H1 (cell line): ENCODE measurements around the gene FNDC7. TPM values are rescaled to one million over a fixed set of nuclear protein-coding genes. Genes with fewer than 3 reads are reported as not detected.

Experiments
- CTCF ChIA-PET: fragments of 300-600 bp; sonication (Branson Sonifier 250); formaldehyde crosslinking; loops from one replicate; lab custom pipeline; 2021; ENCODE audit not compliant: partially characterized antibody; lab: Charles Lee
- POLR2A ChIA-PET: fragments of 300-600 bp; sonication (Branson Sonifier 250); formaldehyde crosslinking; loops from one replicate; lab custom pipeline; 2021; ENCODE audit warnings: inconsistent platforms; ENCODE audit not compliant: partially characterized antibody; lab: Charles Lee
- DNase-seq, 2 experiments: peaks; one replicate each; pipeline versions ENCODE4 v3.0.0 to v3.0.0-alpha.2; 2010 to 2022; ENCODE audit warnings: low spot score in 2 of 2, low read depth in 1 of 2, mixed read lengths in 1 of 2
- FAIRE-seq: peaks from 2 replicates; lab custom pipeline; 2011; peaks lifted over from hg19 to GRCh38; lab: Jason Lieb, UNC
- H2AFZ ChIP-seq: 2 replicates; pipeline ENCODE4 v1.8.1; 2012; ENCODE audit warnings: low read length, inconsistent platforms
- H2AK5ac ChIP-seq: 2 replicates; pipeline ENCODE4 v1.6.1; 2013; ENCODE audit warnings: low read depth, low read length
- H2BK120ac ChIP-seq: replicated peaks from 2 replicates; pipeline ENCODE3; 2013; ENCODE audit warnings: low read depth, low read length, inconsistent platforms
- H2BK12ac ChIP-seq: 2 replicates; pipeline ENCODE4 v1.6.1; 2013; ENCODE audit warnings: low read depth, low read length
- H2BK15ac ChIP-seq: 2 replicates; pipeline ENCODE4 v1.6.1; 2013; ENCODE audit warnings: low read length
- H2BK20ac ChIP-seq: 2 replicates; pipeline ENCODE4 v1.6.1; 2013; ENCODE audit warnings: low read length
- H2BK5ac ChIP-seq: 2 replicates; pipeline ENCODE4 v1.6.1; 2013; ENCODE audit warnings: low read depth, low read length
- H3K14ac ChIP-seq: 2 replicates; pipeline ENCODE4 v1.6.1; 2013; ENCODE audit warnings: inconsistent platforms; ENCODE audit not compliant: insufficient read length
- H3K18ac ChIP-seq: 2 replicates; pipeline ENCODE4 v1.6.1; 2013; ENCODE audit warnings: low read length; ENCODE audit errors: extremely low read depth
- H3K23ac ChIP-seq: 2 replicates; pipeline ENCODE4 v1.6.1; 2013; ENCODE audit warnings: inconsistent platforms; ENCODE audit not compliant: insufficient read length
- H3K23me2 ChIP-seq: 2 replicates; pipeline ENCODE4 v1.6.1; 2013; ENCODE audit warnings: low read depth, low read length
- H3K27ac ChIP-seq: 2 replicates; pipeline ENCODE4 v1.6.1; 2011; ENCODE audit warnings: low read depth, low read length, inconsistent platforms
- H3K27me3 ChIP-seq, 4 experiments: replicated peaks in 1 of 4; 1 replicate in 1 of 4; 2 replicates in 3 of 4; pipeline versions ENCODE4 v1.6.1 to v1.8.1; 2011 to 2013; ENCODE audit warnings: low read length in 3 of 4, mild to moderate bottlenecking in 3 of 4, inconsistent platforms in 2 of 4, mixed read lengths in 2 of 4, moderate library complexity in 1 of 4; ENCODE audit not compliant: control insufficient read depth in 3 of 4, insufficient read depth in 3 of 4; ENCODE audit errors: extremely low read depth in 1 of 4
- H3K36me3 ChIP-seq, 4 experiments: 2 replicates each; pipeline versions ENCODE4 v1.6.1 to v1.8.1; 2011 to 2013; ENCODE audit warnings: mild to moderate bottlenecking in 4 of 4, low read length in 3 of 4, moderate library complexity in 2 of 4, control low read depth in 1 of 4, inconsistent platforms in 1 of 4; ENCODE audit not compliant: insufficient read depth in 4 of 4, control insufficient read depth in 2 of 4
- H3K4ac ChIP-seq: replicated peaks from 2 replicates; pipeline ENCODE3; 2013; ENCODE audit warnings: low read length, low read depth, mixed read lengths, inconsistent platforms; ENCODE audit not compliant: insufficient read length
- H3K4me1 ChIP-seq, 4 experiments: replicated peaks in 1 of 4; 1 replicate in 1 of 4; 2 replicates in 3 of 4; pipeline versions ENCODE4 v1.6.1 to v1.8.1; 2011 to 2013; ENCODE audit warnings: low read length in 3 of 4, inconsistent platforms in 2 of 4, mixed read lengths in 1 of 4; ENCODE audit not compliant: insufficient read depth in 4 of 4, control insufficient read depth in 3 of 4
- H3K4me2 ChIP-seq, 2 experiments: 2 replicates each; pipeline versions ENCODE4 v1.6.1 to v1.8.1; 2011 to 2013; ENCODE audit warnings: low read depth in 2 of 2, low read length in 2 of 2, control low read depth in 1 of 2, inconsistent platforms in 1 of 2, mild to moderate bottlenecking in 1 of 2; ENCODE audit not compliant: insufficient read depth in 1 of 2
- H3K4me3 ChIP-seq, 4 experiments: fragments of 200-600, 300-600 bp in 1 of 4; sonication (generic), shearing (Covaris generic), sonication (Bioruptor Twin) in 1 of 4; 2 replicates each; pipeline versions ENCODE4 v1.5.1 to v1.8.1; 2011 to 2016; ENCODE audit warnings: low read length in 4 of 4, low read depth in 3 of 4, control low read depth in 2 of 4, inconsistent platforms in 2 of 4, mild to moderate bottlenecking in 2 of 4, mixed read lengths in 1 of 4, moderate library complexity in 1 of 4; ENCODE audit not compliant: insufficient read depth in 2 of 4; ENCODE audit errors: extremely low read depth in 1 of 4
- H3K56ac ChIP-seq: replicated peaks from 2 replicates; pipeline ENCODE3; 2013; ENCODE audit warnings: low read depth, mild to moderate bottlenecking, mixed read lengths, low read length, inconsistent platforms; ENCODE audit not compliant: insufficient read length
- H3K79me1 ChIP-seq: 2 replicates; pipeline ENCODE4 v1.6.1; 2013; ENCODE audit warnings: low read depth, low read length, control low read depth
- H3K79me2 ChIP-seq, 2 experiments: 2 replicates each; pipeline versions ENCODE4 v1.6.1 to v1.8.1; 2012 to 2013; ENCODE audit warnings: low read length in 2 of 2, mild to moderate bottlenecking in 2 of 2, inconsistent platforms in 1 of 2; ENCODE audit not compliant: insufficient read depth in 2 of 2, control insufficient read depth in 1 of 2
- H3K9ac ChIP-seq, 4 experiments: replicated peaks in 1 of 4; 1 replicate in 1 of 4; 2 replicates in 3 of 4; pipeline versions ENCODE4 v1.6.1 to v1.8.1; 2011 to 2013; ENCODE audit warnings: low read depth in 3 of 4, low read length in 3 of 4, control low read depth in 2 of 4, mild to moderate bottlenecking in 2 of 4, moderate library complexity in 2 of 4, inconsistent platforms in 1 of 4; ENCODE audit errors: extremely low read depth in 1 of 4
- H3K9me3 ChIP-seq, 2 experiments: 2 replicates each; pipeline versions ENCODE4 v1.6.1 to v1.8.1; 2012 to 2013; ENCODE audit warnings: mild to moderate bottlenecking in 2 of 2, moderate library complexity in 2 of 2, control low read depth in 1 of 2, inconsistent platforms in 1 of 2, low read depth in 1 of 2, low read length in 1 of 2, mixed read lengths in 1 of 2; ENCODE audit not compliant: insufficient read depth in 2 of 2
- H4K20me1 ChIP-seq, 2 experiments: replicated peaks in 1 of 2; 2 replicates each; pipeline versions ENCODE3 to v1.8.1; 2011 to 2013; ENCODE audit warnings: inconsistent platforms in 2 of 2, low read length in 2 of 2, mild to moderate bottlenecking in 1 of 2; ENCODE audit not compliant: insufficient read depth in 2 of 2, control insufficient read depth in 1 of 2
- H4K5ac ChIP-seq: 2 replicates; pipeline ENCODE4 v1.6.1; 2013; ENCODE audit warnings: low read length, low read depth, mixed read lengths, inconsistent platforms; ENCODE audit not compliant: insufficient read length
- H4K8ac ChIP-seq: 2 replicates; pipeline ENCODE4 v1.8.0; 2013; ENCODE audit warnings: mild to moderate bottlenecking, moderate library complexity, low read length, inconsistent platforms; ENCODE audit not compliant: insufficient read depth; ENCODE audit errors: extremely low read depth
- H4K91ac ChIP-seq: replicated peaks from 2 replicates; pipeline ENCODE3; 2013; ENCODE audit warnings: low read length, mixed read lengths, inconsistent platforms; ENCODE audit not compliant: insufficient read length
- CHD2 ChIP-seq: IDR thresholded peaks from 2 replicates; pipeline ENCODE4 v1.6.1; 2012; ENCODE audit warnings: low read length, improper control_type of control experiment
- EP300 ChIP-seq, 2 experiments: IDR thresholded peaks; 1 replicate in 1 of 2; 2 replicates in 1 of 2; pipeline ENCODE4 v1.6.1; 2011 to 2012; ENCODE audit warnings: low read depth in 2 of 2, low read length in 2 of 2, mild to moderate bottlenecking in 2 of 2, borderline replicate concordance in 1 of 2, inconsistent platforms in 1 of 2, moderate library complexity in 1 of 2
- RAD21 ChIP-seq, 2 experiments: IDR thresholded peaks in 1 of 2; conservative IDR thresholded peaks in 1 of 2; 2 replicates each; pipeline ENCODE4 v1.6.1; 2011; ENCODE audit warnings: low read depth in 2 of 2, low read length in 2 of 2, improper control_type of control experiment in 1 of 2, inconsistent platforms in 1 of 2, mild to moderate bottlenecking in 1 of 2, moderate library complexity in 1 of 2
- SIN3A ChIP-seq, 2 experiments: IDR thresholded peaks in 1 of 2; conservative IDR thresholded peaks in 1 of 2; 2 replicates each; pipeline ENCODE4 v1.6.1; 2011 to 2012; ENCODE audit warnings: low read length in 2 of 2, improper control_type of control experiment in 1 of 2, low read depth in 1 of 2, mild to moderate bottlenecking in 1 of 2
- WGBS, 2 experiments: shearing (Covaris generic) in 1 of 2; methylation state at CpG; one replicate each; pipeline versions ENCODE4 v1.1.6 to v1.1.7; 2013 to 2015; ENCODE audit warnings: low lambda C conversion rate in 2 of 2, mixed read lengths in 2 of 2, inconsistent platforms in 1 of 2, low coverage in 1 of 2, missing lambda C conversion rate in 1 of 2; ENCODE audit not compliant: insufficient replicate concordance in 2 of 2, insufficient coverage in 1 of 2, insufficient read length in 1 of 2; ENCODE audit errors: extremely low coverage in 1 of 2, missing lambda C conversion rate in 1 of 2; 5-methylcytosine and 5-hydroxymethylcytosine counted together
- polyA plus RNA-seq, 7 experiments: library from polyadenylated mRNA; depleted of rRNA in 3 of 7; stranded (reverse) in 5 of 7; unstranded in 2 of 7; fragments of >200 nt in 5 of 7; fragments of 200-250 nt in 2 of 7; gene quantifications; 1 replicate in 5 of 7; 2 replicates in 1 of 7; 4 replicates in 1 of 7; pipeline versions ENCODE4 v1.2.1 to v1.2.3, GENCODE V29; 2011 to 2013; ENCODE audit warnings: missing spikeins in 2 of 7, mixed read lengths in 2 of 7
- total RNA-seq: library from RNA; stranded (reverse); fragmentation: NEBNext Ultra II Directional; extraction: Animal tissue kit (Norgen Biotek cat#: 25700); gene quantifications from 2 replicates; pipeline ENCODE4 v1.2.1, GENCODE V29; 2021

The FNDC7 gene
- total and polyA plus RNA-seq, 2 of the 8 experiments (the other 6 are each of a cell fraction or from before 2014, with no cell fraction given) = 0.13 to 0.20 TPM

DNA sequence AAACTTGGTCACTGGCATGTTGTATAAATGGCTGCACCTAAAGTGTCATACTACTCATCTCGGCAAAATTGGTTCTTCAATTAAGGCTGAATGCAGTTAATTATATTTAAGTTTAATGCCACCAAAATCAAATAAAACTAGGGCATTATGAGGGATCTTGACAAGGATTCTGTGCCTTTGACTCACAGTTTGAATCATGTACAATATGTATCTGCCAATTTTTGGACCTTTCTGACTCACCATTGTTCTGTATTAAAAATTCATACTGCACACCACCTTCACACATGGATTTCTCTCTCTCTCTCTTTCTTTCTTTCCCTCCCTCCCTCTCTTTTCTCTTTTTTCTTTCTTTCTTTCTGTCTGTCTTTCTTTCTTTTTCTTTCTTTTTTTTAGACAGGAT, 19.7 kb downstream of the FNDC7 start:
- Histone ChIP-seq H2AK5ac (no peak overlapping the region), H2BK12ac (no peak overlapping the region), H4K20me1 (no peaks in the 10 kb centered on the region), H3K23me2 (no peaks in the 10 kb centered on the region; the same call in 1 of the 2 replicates), H3K9ac (no peak overlapping the region), H3K27ac (no peak overlapping the region), H3K36me3 (no peaks in the 10 kb centered on the region), H3K4me2 (no peak overlapping the region), H2BK120ac (no peak overlapping the region), H3K18ac (no peak overlapping the region), H3K9me3 (no peaks in the 10 kb centered on the region), H2BK5ac (no peak overlapping the region), H3K56ac (no peak overlapping the region), H2BK20ac (no peak overlapping the region), H3K4ac (no peak overlapping the region), H2BK15ac (no peak overlapping the region), H3K23ac (no peak overlapping the region), H3K4me1 (no peaks in the 10 kb centered on the region), H4K8ac (no peak overlapping the region), H2AFZ (no peak overlapping the region), H3K27me3 (no peaks in the 10 kb centered on the region), H3K79me1 (no peaks in the 10 kb centered on the region), H4K5ac (no peak overlapping the region), H3K14ac (no peak overlapping the region), H4K91ac (no peak overlapping the region), H3K79me2 (no peaks in the 10 kb centered on the region), H3K4me3 (no peak overlapping the region)
- FAIRE-seq = no peak
- DNase-seq = no peak
- WGBS, 2 experiments = 93% methylated on average over 1 of the region's 1 CpG; no CpG with 5 or more reads in 1 of the 2 experiments
- ChIA-PET POLR2A (no interaction called here), CTCF (interaction anchor here (0.7 to 0.9 kb wide), 2 partner anchors 8 to 85 kb away, joined by 3 read pairs; no protein-coding TSS in a partner anchor)
- no peak for TF ChIP-seq SIN3A (conservative IDR thresholded peaks at IDR 0.05 in 1 of 2, IDR thresholded peaks at IDR 0.05 in 1 of 2; ENCODE audit: low read depth in 1 of 2, low read length in 2 of 2)
- no peak for TF ChIP-seq RAD21 (IDR thresholded peaks at IDR 0.05 in 1 of 2, conservative IDR thresholded peaks at IDR 0.05 in 1 of 2; ENCODE audit: low read depth in 2 of 2, low read length in 2 of 2)
- TF ChIP-seq CHD2 = no peak
- TF ChIP-seq EP300 (IDR thresholded peaks at IDR 0.05; ENCODE audit: borderline replicate concordance in 1 of 2, low read depth in 2 of 2, low read length in 2 of 2) = no peak
